HepG2 (cell line): Measurements from ENCODE around the gene POP7. TPM values are rescaled to one million over a fixed set of nuclear protein-coding genes. Genes with fewer than 3 reads are reported as not detected.

Source experiments
- ETV6 ChIP-seq: sonication (generic); formaldehyde crosslinking; conservative IDR thresholded peaks from 2 replicates; pipeline ENCODE4 v1.4.0; 2020; ENCODE audit warnings: missing genetic modification reagents
- FOXO4 ChIP-seq: sonication (generic); formaldehyde crosslinking; conservative IDR thresholded peaks from 2 replicates; pipeline ENCODE4 v1.8.1; 2023; ENCODE audit warnings: missing genetic modification reagents
- KDM2A ChIP-seq: sonication (generic); formaldehyde crosslinking; IDR thresholded peaks from 2 replicates; pipeline ENCODE4 v1.4.0; 2020; ENCODE audit warnings: low read depth, missing genetic modification reagents, borderline replicate concordance
- KLF16 ChIP-seq, 2 experiments: sonication (generic) in 1 of 2; formaldehyde crosslinking in 1 of 2; IDR thresholded peaks; 2 replicates each; pipeline versions ENCODE4 v1.6.1 to v1.8.0; 2016 to 2023; ENCODE audit warnings: missing genetic modification reagents in 2 of 2, missing compliant biosample characterization in 1 of 2
- NR2F2 ChIP-seq: IDR thresholded peaks from 2 replicates; pipeline ENCODE4 v1.6.1; 2012; ENCODE audit warnings: low read depth, inconsistent platforms, borderline replicate concordance
- PLSCR1 ChIP-seq: sonication (generic); formaldehyde crosslinking; IDR thresholded peaks from 2 replicates; pipeline ENCODE4 v1.5.0; 2020; ENCODE audit warnings: missing genetic modification reagents, mild to moderate bottlenecking, borderline replicate concordance
- SMYD3 ChIP-seq: sonication (generic); formaldehyde crosslinking; IDR thresholded peaks from 2 replicates; pipeline ENCODE4 v1.8.1; 2023; ENCODE audit warnings: mild to moderate bottlenecking, missing genetic modification reagents
- TGIF2 ChIP-seq: IDR thresholded peaks from 2 replicates; pipeline ENCODE4 v1.6.1; 2016; ENCODE audit warnings: control low read depth, missing compliant biosample characterization
- ZNF235 ChIP-seq: sonication (generic); formaldehyde crosslinking; IDR thresholded peaks from 2 replicates; pipeline ENCODE4 v1.8.1; 2023; ENCODE audit warnings: mild to moderate bottlenecking, missing genetic modification reagents, borderline replicate concordance
- ZNF260 ChIP-seq: sonication (generic); formaldehyde crosslinking; IDR thresholded peaks from 2 replicates; pipeline ENCODE4 v1.4.0; 2020; ENCODE audit warnings: missing genetic modification reagents, low read depth, mild to moderate bottlenecking, borderline replicate concordance
- ZNF354B ChIP-seq: sonication (generic); formaldehyde crosslinking; IDR thresholded peaks from 2 replicates; pipeline ENCODE4 v1.8.0; 2022; ENCODE audit warnings: mild to moderate bottlenecking, missing genetic modification reagents
- ZNF557 ChIP-seq: sonication (generic); formaldehyde crosslinking; IDR thresholded peaks from 2 replicates; pipeline ENCODE4 v1.4.0; 2020; ENCODE audit warnings: missing genetic modification reagents
- ZNF616 ChIP-seq: sonication (generic); formaldehyde crosslinking; IDR thresholded peaks from 2 replicates; pipeline ENCODE4 v1.5.0; 2020; ENCODE audit warnings: low read depth, mild to moderate bottlenecking, missing genetic modification reagents
- ZNF772 ChIP-seq: sonication (generic); formaldehyde crosslinking; IDR thresholded peaks from 2 replicates; pipeline ENCODE4 v1.5.0; 2020; ENCODE audit warnings: mild to moderate bottlenecking, missing genetic modification reagents
- ZSCAN30 ChIP-seq: sonication (generic); formaldehyde crosslinking; IDR thresholded peaks from 2 replicates; pipeline ENCODE4 v1.5.0; 2020; ENCODE audit warnings: mild to moderate bottlenecking, missing genetic modification reagents
- polyA plus RNA-seq, 8 experiments: library from polyadenylated mRNA; depleted of rRNA in 3 of 8; stranded (reverse) in 7 of 8; unstranded in 1 of 8; fragments of >200 nt; fragmentation: Illumina TruSeq in 4 of 8; extraction: Trizol in 4 of 8; gene quantifications; 2 replicates each; pipeline versions ENCODE4 v1.2.1 to v1.2.3, GENCODE V29; 2011 to 2016; ENCODE audit warnings: low read depth in 4 of 8, missing spikeins in 1 of 8, mixed read lengths in 1 of 8; ENCODE audit not compliant: insufficient read depth in 1 of 8
- total RNA-seq, 5 experiments: library from RNA; depleted of rRNA; stranded (reverse); fragments of >200 nt; fragmentation: Illumina TruSeq; extraction: Trizol; gene quantifications; 2 replicates each; pipeline ENCODE4 v1.2.3, GENCODE V29; 2016; ENCODE audit warnings: low read depth in 1 of 5
- TF ChIP-seq, protein P1 (sequence below): sonication (generic); formaldehyde crosslinking; IDR thresholded peaks from 2 replicates; pipeline ENCODE4 v1.5.0; 2020; ENCODE audit warnings: mild to moderate bottlenecking, missing genetic modification reagents
- TF ChIP-seq, protein P2 (sequence below): sonication (generic); formaldehyde crosslinking; IDR thresholded peaks from 2 replicates; pipeline ENCODE4 v1.4.0; 2020; ENCODE audit warnings: missing genetic modification reagents, borderline replicate concordance
- TF ChIP-seq, protein P3 (sequence below): sonication (generic); formaldehyde crosslinking; conservative IDR thresholded peaks from 2 replicates; pipeline ENCODE4 v1.4.0; 2020; ENCODE audit warnings: missing genetic modification reagents

POP7 gene
- total and polyA plus RNA-seq, 2 of the 13 experiments (the other 11 are each of a cell fraction or from before 2014, with no cell fraction given), result 63.9 to 91.1 TPM

GRCh38 chr7:100719523-100720278, 13.8 kb downstream of the POP7 start (continued):
- TF ChIP-seq ETV6 (CRISPR knock-in tag) (no peak), ZSCAN30 (no peak), ZNF235 (CRISPR knock-in tag) (no peak; the same call in 1 of the 2 replicates), NR2F2 (peak; percentile 83; the same call in 1 of the 2 replicates), ZNF557 (CRISPR knock-in tag) (no peak), KLF16 (CRISPR knock-in tag; IDR thresholded peaks at IDR 0.05) (no peak; a peak in 1 of 4 replicates), ZNF354B (CRISPR knock-in tag) (no peak), ZNF260 (no peak), KDM2A (CRISPR knock-in tag) (no peak), FOXO4 (CRISPR knock-in tag) (0 out of 2 replicates have a peak, but pooled peaks have one; percentile 24), TGIF2 (CRISPR knock-in tag) (no peak), SMYD3 (0 out of 2 replicates have a peak, but pooled peaks have one; percentile 34), ZNF772 (CRISPR knock-in tag) (peak; percentile 72; the same call in 1 of the 2 replicates), ZNF616 (no peak), PLSCR1 (CRISPR knock-in tag) (no peak)
- TF ChIP-seq, protein P1, sequence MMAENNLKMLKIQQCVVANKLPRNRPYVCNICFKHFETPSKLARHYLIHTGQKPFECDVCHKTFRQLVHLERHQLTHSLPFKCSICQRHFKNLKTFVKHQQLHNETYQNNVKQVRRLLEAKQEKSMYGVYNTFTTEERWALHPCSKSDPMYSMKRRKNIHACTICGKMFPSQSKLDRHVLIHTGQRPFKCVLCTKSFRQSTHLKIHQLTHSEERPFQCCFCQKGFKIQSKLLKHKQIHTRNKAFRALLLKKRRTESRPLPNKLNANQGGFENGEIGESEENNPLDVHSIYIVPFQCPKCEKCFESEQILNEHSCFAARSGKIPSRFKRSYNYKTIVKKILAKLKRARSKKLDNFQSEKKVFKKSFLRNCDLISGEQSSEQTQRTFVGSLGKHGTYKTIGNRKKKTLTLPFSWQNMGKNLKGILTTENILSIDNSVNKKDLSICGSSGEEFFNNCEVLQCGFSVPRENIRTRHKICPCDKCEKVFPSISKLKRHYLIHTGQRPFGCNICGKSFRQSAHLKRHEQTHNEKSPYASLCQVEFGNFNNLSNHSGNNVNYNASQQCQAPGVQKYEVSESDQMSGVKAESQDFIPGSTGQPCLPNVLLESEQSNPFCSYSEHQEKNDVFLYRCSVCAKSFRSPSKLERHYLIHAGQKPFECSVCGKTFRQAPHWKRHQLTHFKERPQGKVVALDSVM, result peak; percentile 7
- TF ChIP-seq, protein P2, sequence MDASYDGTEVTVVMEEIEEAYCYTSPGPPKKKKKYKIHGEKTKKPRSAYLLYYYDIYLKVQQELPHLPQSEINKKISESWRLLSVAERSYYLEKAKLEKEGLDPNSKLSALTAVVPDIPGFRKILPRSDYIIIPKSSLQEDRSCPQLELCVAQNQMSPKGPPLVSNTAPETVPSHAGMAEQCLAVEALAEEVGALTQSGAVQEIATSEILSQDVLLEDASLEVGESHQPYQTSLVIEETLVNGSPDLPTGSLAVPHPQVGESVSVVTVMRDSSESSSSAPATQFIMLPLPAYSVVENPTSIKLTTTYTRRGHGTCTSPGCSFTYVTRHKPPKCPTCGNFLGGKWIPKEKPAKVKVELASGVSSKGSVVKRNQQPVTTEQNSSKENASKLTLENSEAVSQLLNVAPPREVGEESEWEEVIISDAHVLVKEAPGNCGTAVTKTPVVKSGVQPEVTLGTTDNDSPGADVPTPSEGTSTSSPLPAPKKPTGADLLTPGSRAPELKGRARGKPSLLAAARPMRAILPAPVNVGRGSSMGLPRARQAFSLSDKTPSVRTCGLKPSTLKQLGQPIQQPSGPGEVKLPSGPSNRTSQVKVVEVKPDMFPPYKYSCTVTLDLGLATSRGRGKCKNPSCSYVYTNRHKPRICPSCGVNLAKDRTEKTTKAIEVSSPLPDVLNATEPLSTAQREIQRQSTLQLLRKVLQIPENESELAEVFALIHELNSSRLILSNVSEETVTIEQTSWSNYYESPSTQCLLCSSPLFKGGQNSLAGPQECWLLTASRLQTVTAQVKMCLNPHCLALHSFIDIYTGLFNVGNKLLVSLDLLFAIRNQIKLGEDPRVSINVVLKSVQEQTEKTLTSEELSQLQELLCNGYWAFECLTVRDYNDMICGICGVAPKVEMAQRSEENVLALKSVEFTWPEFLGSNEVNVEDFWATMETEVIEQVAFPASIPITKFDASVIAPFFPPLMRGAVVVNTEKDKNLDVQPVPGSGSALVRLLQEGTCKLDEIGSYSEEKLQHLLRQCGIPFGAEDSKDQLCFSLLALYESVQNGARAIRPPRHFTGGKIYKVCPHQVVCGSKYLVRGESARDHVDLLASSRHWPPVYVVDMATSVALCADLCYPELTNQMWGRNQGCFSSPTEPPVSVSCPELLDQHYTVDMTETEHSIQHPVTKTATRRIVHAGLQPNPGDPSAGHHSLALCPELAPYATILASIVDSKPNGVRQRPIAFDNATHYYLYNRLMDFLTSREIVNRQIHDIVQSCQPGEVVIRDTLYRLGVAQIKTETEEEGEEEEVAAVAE (CRISPR knock-in tag), result peak; percentile 24; the same call in 1 of the 2 replicates
- TF ChIP-seq, protein P3, sequence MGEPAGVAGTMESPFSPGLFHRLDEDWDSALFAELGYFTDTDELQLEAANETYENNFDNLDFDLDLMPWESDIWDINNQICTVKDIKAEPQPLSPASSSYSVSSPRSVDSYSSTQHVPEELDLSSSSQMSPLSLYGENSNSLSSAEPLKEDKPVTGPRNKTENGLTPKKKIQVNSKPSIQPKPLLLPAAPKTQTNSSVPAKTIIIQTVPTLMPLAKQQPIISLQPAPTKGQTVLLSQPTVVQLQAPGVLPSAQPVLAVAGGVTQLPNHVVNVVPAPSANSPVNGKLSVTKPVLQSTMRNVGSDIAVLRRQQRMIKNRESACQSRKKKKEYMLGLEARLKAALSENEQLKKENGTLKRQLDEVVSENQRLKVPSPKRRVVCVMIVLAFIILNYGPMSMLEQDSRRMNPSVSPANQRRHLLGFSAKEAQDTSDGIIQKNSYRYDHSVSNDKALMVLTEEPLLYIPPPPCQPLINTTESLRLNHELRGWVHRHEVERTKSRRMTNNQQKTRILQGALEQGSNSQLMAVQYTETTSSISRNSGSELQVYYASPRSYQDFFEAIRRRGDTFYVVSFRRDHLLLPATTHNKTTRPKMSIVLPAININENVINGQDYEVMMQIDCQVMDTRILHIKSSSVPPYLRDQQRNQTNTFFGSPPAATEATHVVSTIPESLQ (CRISPR knock-in tag), result no peak
